MM.1S (cell line): ENCODE results near the gene SFXN1.

Experiments
- EZH2phosphoT487 ChIP-seq: fragments of 300-600 bp; sonication (generic); IDR thresholded peaks from 2 replicates; pipeline ENCODE4 v1.6.1; 2018; ENCODE audit warnings: antibody characterized with exemption, low read length
- TF ChIP-seq, protein P1 (sequence below): fragments of 300-600 bp; sonication (generic); IDR thresholded peaks from 2 replicates; pipeline ENCODE4 v1.5.1; 2016; ENCODE audit warnings: antibody characterized with exemption, low read length, mixed read lengths

DNA sequence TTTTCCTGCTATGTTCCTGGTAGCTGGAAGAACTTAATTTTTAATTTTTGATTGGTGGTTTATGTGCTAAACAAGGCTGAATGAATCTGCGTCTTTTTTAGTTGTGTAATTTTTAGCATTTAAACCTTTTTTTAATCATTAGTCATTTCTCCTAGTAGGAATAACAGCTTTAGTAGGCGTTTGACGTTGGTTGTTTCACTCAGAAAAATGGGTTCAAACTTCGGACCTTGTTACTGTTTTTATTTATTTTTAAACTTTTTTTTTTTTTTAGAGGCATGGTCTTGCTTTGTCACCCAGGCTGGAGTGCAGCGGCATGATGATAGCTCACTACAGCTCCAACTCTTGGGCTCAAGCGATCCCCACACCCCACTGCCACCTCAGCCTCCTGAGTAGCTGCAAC is 12.9 kb downstream of the SFXN1 start:
- TF ChIP-seq, protein P1, sequence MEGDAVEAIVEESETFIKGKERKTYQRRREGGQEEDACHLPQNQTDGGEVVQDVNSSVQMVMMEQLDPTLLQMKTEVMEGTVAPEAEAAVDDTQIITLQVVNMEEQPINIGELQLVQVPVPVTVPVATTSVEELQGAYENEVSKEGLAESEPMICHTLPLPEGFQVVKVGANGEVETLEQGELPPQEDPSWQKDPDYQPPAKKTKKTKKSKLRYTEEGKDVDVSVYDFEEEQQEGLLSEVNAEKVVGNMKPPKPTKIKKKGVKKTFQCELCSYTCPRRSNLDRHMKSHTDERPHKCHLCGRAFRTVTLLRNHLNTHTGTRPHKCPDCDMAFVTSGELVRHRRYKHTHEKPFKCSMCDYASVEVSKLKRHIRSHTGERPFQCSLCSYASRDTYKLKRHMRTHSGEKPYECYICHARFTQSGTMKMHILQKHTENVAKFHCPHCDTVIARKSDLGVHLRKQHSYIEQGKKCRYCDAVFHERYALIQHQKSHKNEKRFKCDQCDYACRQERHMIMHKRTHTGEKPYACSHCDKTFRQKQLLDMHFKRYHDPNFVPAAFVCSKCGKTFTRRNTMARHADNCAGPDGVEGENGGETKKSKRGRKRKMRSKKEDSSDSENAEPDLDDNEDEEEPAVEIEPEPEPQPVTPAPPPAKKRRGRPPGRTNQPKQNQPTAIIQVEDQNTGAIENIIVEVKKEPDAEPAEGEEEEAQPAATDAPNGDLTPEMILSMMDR: no peak
- TF ChIP-seq EZH2phosphoT487: no peak
